ENCODE data around the gene HHAT.

DNA sequence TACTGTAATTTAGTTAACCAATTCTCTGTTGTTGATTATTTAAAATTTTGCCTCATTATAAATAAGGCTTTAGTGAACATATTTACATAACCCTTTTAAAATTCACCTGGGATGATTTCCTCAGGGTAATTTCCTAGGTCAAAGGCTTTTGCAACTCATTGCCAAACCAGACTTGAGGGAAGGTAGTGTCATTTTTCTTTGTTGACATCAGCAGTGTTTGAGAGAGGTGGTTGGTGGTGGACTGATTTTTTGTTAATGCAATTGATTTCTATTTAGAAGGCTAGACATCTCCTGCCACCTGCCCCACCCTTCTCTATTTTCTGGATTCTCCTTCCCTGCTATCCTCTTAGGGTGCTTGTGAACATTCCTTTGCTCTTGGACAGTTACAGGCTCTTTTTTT is 116.8 kb downstream of the HHAT start:
- TF ChIP-seq CTCF (conservative IDR thresholded peaks at IDR 0.05) (no peak), ZFX (IDR thresholded peaks at IDR 0.05) (no peak)
